ENCODE results near the gene ABI1.

DNA sequence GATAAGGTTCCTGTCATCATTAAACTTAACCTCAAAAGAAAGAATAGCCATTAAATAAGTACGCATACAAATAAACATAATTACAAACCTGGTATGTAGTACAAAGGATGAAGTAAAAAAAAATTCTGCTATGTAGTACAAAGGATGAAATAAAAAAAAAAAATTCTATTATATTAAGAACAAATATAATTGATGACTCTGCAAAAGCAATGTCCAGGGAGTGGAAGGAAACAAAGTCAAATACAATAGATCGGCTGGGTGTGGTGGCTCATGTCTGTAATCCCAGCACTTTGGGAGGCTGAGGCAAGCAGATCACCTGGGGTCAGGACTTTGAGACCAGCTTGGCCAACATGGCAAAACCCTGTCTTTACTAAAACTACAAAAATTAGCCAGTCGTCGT, 56.9 kb downstream of the ABI1 start:
- TF ChIP-seq, protein P1, sequence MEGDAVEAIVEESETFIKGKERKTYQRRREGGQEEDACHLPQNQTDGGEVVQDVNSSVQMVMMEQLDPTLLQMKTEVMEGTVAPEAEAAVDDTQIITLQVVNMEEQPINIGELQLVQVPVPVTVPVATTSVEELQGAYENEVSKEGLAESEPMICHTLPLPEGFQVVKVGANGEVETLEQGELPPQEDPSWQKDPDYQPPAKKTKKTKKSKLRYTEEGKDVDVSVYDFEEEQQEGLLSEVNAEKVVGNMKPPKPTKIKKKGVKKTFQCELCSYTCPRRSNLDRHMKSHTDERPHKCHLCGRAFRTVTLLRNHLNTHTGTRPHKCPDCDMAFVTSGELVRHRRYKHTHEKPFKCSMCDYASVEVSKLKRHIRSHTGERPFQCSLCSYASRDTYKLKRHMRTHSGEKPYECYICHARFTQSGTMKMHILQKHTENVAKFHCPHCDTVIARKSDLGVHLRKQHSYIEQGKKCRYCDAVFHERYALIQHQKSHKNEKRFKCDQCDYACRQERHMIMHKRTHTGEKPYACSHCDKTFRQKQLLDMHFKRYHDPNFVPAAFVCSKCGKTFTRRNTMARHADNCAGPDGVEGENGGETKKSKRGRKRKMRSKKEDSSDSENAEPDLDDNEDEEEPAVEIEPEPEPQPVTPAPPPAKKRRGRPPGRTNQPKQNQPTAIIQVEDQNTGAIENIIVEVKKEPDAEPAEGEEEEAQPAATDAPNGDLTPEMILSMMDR (IDR thresholded peaks at IDR 0.05; ENCODE audit: borderline replicate concordance, extremely low read depth, low read length, poor library complexity, severe bottlenecking) = no peak
- TF ChIP-seq EZH2 (IDR thresholded peaks at IDR 0.05; ENCODE audit: borderline replicate concordance, low read depth, low read length, severe bottlenecking) = no peak

Measured in DND-41 (cell line).